T follicular helper cell (primary cell): Measurements from ENCODE around the gene SMAD6.

ENCODE experiments used
- DNase-seq: peaks from one replicate; pipeline ENCODE4 v3.0.0-alpha.2; 2020; ENCODE audit warnings: low read depth
- total RNA-seq, 2 experiments: gene quantifications; one replicate each; lab custom pipeline; 2026; lab: John Stamatoyannopoulos, UW

The SMAD6 gene
- total RNA-seq: 0.13 to 0.54 reads per million in 2 experiments

DNA sequence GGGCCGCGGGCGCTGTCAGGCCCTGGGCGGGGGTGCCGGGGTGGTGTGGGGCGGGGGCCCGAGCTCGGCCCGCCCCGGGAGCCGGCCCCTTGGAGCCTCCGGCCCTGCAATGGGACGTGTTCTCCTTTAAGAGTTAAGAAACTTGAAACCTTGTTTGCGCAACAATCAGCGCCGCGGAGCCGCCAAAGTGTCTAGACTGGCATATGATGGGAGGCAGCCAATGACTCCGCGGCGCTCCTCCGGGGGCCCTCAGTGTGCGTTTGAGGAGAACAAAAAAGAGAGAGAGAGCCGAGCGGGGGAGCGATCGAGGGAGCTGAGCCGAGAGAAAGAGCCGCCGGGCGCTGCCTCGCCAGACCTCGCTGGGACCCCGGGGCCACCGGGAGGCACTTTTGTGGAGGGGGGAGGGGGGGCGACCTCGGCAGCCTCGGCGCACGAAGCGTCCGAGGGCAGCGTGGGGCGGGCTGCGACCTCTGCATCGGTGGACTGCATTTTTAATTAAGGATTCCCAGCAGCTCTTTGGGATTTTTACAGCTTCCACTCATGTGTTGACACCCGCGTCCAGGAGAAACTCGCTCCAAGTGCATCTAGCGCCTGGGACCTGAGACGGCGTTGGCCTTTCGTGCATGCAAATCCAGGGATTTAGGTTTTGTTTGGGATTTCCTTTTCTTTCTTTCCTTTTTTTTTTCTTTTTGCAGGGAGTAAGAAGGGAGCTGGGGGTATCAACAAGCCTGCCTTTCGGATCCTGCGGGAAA, at the start of gene SMAD6:
Gene SMAD6, plus strand, starts transcription at position 202 of the 752 bp plus-strand sequence. CDS start 1,023 bp downstream, outside the sequence.
- peak; percentile 70 for DNase-seq

DNA sequence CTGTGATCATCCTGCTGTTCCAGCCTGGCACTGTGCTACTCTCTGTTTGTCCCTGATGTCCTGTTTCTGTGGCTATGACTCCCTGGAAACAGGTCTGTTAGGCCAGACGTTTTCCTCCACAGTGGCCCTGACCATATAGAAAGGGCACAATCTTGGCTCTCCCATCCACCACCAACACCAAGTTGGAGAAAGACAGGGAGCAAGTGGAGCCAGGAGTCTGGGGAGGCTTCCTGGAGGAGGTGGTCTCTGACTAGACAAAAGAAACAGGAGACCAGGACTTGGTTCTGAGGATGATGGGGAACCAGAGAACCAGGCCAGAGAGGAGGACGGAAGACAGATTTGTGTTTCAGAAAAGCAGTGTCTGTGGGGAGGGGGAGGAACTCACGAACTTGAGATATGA, 49.2 kb upstream of the SMAD6 start:
- no peak for DNase-seq

DNA sequence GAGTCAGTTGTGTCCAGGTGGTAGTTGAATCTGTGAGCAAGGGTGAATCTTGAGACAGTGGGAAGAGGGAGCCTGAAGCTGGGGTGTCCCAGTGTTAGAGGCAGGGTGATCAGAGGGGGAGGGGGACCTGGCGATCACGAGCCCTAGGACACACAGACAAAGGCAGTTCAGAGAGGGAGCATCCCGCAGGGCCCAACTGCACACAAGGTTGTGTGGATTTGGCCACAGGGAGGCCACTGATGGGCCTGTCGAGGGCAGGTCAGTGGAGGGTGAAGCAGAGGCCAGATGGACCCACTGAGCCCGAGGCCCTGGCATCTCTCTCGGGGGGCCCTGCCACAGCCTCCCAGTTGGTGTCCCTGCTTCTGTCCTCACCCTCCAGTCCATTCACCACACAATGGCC, 48.6 kb upstream of the SMAD6 start:
- DNase-seq: no peak

DNA sequence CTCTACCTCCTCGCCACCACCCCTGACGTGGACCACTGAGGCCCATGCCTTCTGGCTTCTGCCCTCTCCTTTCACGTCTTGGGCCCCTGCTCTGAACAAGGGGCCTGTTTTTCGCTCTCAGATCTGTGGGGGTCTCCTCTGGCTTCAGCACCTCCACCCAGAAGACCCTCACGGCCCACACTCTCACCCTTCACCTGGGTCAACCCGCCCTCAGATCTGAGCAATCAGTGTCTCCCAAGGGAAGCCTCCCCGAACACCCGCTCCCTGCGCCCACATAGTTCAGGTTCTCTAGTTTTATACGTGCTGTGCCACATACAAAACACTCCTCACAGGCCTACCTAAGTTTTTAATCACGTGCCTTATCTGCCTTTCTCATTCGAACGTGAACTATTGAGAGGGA, 48.2 kb upstream of the SMAD6 start:
- no peak for DNase-seq

DNA sequence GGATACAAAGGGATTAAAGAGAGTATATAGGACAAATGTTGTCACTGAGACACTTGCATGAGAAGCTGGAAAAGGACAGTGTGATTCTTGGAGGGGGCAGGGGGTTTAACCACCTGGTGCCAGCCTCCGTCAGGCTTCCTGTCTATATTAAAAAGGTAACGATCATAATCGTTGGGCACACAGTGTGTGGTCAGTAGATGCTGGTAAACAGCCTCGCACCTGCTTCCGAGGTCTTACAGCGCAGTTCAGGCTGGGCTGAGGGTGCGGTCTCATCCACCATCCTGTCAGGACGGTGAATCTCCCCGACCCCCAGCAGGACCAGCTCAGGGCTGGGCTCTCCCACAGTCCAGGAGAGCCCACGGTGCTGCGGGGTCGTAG, 47.7 kb upstream of the SMAD6 start:
- no peak for DNase-seq

DNA sequence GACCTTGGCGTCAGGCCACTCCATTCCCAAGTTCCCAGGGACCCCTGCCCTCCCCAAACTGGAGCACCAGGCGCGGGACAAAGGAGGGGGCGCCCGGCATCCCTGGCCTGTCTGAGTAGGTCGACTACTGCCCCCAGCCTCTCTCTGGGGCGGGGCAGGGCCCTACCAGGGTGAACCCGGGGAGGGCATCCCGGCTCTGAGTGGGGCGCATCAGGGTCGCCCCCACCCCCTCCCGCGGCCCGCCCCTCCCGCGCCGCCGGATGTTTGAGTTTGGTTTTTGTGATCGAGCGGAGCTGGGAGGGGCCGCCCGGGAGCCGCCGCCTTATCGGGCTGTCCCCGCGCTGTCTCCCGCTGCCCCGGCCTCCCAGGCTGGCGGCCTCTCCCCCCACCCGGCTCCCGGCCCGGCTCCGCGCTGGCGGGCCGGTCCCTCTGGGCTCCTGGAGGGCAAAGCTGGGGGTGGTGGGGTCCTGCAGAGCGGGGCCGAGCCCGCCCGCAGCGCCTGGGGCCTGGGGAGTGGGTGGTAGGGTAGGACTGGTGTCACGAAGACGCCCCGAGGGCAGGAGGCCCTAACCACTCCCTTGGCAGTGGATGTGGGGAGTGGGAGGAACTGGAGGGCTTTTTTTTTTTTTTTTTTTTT, 47.2 kb upstream of the SMAD6 start:
- DNase-seq: no peak

DNA sequence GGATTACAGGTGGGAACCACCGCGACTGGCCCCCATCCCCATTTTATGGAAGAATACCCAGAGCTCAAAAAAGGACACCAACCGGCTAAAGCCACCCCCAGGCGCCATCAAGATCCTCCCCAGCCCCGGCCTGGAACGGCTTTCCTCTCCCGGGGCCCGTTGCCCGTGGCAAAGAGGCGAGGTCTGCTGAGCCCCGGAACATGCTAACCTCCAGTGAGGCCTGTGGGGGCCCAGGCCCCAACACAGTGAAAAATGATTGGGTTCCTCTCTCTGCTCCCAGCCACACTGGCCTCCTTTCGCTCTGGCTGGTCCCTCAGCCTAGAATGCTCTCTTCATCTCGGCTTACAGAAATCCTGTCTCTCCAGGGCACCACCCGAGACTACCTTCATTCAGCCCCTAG, 46.5 kb upstream of the SMAD6 start:
- no peak for DNase-seq

DNA sequence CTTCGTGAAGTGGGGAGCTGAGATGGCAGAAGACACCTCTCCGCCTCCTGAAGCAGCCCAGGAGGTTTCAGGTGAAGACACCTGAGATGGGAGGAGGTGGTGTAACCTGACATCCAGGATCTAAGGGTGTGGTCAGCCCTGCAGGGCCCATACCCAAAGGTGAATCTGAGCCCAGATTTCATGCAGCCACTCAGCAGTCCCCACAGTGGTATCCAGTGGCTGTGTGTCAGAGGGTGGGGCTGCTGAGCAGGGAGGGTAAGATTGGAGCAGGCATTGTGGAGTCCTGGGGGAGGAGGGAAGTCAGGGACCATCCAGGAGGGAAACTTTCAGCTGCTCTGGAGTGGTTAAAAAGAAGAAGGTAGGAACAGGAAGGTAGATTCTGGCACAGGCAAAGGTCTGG, 46.0 kb upstream of the SMAD6 start:
- DNase-seq: no peak

DNA sequence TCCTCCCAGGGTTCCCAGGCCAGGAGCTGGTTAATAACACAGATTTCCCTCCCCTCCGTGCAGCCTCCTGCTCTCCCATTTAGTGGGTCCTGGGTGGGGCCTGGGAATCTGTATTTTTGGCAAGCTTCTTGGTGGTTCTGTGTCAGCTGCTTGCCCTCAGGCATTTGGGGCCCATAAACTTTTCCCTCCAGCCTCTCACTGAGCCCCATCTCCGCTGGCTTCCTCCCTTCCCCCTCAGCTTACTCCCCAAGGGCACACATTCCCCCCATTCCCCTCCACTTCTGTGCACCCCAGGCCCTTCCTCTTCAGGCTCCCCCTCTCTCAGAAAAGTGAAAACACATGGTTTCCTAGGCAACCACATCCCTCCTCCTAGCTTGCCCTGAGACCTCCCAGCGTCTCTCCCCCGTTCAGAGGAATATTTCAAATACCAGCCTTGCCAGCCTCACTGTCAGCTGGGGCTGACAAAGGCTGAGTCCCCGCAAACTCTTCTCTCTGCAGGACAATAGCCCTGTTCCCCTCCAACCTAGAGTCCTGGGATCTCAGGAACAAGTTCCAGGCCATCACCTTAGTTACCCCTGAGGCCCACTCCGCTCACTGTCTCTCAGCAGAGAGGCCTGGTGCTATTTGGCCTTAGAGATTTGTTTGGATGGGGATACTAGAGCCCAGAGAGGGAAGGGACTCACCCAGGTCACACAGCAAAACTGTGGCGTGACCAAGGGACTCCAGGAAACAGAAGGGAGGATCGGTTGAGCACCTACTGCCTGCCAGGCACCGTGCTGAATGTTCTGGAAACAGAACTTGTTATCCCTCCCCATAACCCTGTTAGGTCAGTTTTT, 44.6 kb upstream of the SMAD6 start:
- no peak for DNase-seq

DNA sequence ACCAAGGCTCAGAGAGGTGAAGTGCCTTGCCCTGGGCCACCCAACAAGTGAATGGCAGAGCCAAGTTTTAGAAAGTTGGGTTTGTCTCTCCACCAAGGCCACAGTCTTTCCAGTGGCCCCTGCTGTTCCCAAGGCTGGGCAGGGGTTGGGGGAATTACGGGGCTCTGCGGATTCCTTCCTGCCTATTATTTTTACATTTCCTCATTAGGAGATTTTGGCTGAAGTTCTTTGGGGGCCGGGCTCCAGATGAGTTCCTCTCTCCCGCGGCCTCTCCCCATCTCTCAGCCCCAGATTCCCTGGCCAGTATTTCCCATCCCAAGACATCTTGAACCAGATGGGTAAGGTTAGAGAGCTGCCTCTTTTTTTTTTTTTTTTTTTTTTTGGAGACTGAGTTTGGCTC, 44.0 kb upstream of the SMAD6 start:
- no peak for DNase-seq

DNA sequence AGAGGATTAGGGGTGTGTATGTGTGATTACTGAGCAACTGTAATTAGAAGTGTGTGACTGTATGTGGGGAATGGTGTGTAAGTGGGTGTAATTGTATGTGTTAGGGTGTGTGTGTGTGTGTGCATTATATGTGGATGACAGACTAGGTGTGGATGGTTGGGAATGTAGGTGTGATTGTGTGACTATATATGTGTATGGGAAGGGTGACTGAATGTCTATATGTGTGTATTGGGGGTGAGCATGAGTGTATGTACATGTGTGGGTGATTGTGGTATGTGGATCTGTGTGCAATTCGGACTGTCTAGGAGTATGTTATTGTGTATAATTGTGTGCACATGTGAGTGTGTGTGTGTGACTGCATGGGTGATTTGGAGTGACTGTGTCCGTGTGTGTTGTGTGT, 43.2 kb upstream of the SMAD6 start:
- DNase-seq: no peak

DNA sequence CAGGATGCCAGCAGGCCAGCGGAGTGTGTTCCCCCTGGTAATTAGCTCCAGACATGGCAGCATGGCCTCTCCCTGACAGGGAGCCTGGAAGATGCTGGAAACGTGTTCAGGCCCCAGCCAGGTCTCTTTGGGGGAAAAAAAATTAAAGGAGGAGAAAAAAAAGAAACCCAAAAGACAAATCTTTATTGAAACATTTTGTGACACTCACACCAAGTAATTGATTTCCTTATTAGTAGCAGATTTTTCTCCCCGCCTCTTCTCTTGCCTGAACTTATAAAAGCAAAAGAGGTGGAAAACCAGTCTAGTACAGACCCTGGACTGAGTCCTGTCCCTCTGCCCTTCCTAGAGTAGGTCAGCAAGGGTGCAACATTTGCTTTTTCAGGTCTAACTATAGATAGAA, 42.7 kb upstream of the SMAD6 start:
- no peak for DNase-seq

DNA sequence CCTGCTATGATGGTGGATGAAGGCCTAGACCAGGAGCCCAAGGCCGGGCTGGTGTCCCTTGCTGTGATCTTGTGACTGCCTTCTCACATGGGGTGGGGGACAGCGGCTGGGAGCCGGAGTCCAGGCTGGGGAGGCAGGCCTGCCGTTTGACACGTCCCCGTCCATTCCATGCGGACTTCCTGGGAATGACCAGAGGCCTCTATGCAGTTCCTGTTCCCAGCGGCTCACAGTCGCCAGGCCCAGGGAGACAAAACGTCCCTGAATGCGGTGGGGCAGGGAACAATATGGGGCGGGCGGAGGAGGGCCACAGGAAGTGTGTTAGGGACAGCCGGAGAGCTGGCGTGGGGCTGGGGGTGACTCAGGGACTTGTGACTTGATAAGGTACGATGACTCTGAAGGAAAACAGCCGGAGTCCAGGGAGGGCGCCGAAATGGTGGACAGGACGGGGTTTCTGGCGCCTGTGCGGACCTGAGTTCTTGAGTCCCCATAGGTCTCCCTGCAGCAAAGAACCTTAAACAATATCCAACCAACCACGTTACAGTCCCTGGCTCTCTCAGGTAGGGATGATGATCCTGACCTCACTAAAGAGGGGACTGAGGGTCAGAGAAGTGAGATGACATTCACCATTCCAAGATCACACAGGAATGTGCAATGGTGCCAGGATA, 40.5 kb upstream of the SMAD6 start:
- no peak for DNase-seq

DNA sequence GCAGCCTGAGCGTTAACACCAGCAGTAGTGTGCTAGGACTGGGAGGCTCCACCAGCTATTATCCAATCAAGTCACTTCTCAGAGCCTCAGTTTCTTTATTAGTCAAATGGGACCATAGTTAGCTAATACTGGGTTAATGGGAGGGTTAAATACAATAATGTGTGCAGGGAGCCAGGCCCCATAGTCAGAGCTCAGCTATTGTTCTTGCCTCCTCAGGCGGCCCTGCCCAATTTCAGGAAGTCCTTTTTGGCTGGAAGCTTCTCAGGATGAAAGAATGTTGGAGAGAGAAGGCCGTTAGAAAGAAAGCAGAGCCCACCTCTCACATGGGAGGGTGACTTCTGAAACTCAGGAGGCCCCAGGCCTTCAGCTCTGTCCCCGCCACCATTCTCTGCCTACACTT, 39.5 kb upstream of the SMAD6 start:
- DNase-seq: no peak

DNA sequence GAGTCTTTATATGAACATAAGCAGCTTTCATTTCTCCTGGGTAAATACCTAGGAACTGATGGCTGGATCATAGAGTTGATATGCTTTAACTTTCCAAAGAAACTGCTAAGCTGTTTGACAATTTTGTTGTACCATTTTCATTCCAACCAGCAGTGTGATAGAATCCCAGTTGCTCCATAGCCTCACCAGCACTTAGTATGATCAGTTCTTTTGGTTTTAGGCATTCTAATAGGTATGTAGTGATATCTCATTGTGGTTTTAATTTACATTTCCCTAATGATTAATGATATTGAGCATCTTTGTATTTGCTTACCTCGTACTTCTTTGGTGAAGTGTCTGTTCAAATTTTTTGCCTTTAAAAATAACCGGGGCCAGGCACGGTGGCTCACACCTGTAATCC, 38.4 kb upstream of the SMAD6 start:
- DNase-seq: no peak

DNA sequence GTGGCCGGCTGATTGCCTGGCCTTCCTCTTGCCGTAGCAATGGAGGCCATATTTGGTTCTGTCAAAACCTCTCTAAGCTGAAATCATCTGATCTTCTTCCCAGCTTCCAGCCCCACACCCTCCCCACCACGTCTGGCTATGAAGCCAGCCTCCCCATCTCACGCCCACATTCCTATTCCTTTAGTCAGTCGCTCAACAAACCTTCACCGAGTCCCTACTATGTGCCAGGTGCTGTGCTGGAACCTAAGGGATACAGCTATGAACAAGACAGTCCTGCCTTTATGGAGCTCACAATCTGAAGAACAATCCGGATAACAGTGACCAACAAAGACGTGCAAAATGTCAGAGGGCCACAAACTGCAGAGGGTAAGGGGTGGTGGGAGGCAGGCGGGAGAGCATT, 31.9 kb upstream of the SMAD6 start:
- no peak for DNase-seq

DNA sequence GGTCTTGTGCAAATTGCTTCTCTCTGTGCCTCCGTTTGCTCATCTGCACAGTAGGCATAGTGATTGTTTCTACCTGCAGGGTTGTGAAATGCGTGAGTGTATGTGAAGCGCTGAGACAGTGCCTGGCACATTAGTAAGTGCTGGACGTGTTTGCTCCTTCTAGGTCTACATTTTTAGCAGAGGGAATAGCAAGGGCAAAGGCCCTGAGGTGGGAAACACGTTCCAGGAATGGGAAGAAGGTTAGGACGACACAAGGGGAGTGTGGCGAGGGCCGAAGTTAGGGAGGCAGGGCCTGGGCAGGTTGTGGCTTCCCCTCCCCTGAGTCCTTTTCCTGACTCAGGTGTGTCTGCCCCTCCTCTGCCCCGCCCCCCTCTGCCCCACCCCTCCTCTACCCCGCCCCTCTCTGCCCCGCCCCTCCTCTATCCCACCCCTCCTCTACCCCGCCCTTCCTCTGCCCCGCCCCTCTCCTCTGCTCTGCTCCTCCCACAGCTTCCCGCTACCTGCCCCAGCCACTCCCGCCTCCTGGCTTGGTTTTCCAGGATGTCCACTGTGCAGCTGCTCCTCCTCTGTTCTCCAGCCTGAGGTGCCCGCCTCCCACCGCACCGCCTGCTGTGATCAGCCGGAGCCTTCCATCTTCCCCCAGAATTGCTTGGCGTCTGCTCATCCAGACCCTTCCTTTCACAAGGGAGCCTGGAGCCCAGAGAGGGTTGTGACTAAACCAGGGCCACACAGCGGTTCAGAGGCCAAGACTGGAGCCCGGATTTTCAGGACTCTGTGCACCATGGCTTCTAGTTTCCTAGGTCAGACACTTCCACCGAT, 31.1 kb upstream of the SMAD6 start:
- DNase-seq: no peak

DNA sequence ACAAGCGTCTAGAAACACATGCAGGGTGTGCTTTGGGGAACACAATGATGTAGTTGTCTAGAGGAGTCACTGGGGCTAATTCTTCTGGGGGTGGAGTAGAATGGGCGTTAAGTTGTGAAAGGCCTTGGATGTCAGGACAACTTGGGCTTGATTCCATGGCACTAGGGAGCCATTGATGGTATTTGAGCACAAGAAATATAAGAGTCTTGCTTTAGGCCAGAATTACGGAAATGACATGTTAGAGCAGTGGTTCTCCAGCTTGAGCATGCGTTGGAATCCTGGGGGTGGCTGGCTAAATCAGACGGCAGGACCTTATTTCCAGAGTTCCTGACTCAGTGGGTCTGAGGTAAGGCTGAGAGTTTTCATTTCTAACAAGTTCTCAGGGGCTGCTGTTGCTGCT, 29.2 kb upstream of the SMAD6 start:
- no peak for DNase-seq

DNA sequence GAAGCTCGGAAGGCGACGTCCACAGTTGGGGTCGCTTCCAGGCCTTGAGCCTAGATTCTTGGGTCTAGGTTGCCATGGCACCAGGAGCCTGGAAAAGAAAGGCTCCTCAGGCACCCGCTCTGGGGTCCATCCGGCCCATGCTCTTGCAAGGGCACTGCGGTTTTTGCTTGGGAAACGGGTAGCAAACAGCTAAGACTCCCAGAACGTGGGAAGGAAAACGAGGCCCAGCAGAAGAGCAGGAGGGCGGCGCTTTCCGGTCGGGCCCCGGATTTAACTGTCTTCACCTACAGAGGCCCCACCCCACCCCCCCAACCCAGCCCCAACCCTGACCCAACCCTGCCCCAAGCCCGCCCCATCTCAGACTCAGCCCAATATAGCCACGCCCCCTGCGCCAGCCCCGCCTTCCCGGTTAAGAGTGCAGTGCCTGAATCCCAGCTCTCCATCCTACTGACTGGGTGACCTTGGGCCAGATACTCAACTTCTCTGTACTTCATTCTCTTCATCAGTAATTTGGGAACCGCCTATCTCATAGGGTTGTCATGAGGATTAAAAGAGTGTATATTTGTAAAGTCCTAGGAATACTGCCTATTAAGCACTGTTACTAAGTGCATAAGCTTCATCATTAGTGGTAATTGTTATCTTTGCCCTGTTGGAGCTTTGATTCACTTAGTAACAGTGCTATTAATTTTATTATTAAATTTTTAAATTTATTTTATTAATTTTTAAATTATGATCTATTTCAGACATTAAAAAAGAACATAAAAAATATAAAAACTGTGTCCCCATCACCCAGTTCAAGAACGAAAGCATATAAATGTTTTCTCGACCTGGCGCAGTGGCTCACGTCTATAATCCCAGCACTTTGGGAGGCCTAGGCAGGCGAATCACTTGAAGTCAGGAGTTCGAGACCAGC, 28.4 kb upstream of the SMAD6 start:
- peak; percentile 14 for DNase-seq

DNA sequence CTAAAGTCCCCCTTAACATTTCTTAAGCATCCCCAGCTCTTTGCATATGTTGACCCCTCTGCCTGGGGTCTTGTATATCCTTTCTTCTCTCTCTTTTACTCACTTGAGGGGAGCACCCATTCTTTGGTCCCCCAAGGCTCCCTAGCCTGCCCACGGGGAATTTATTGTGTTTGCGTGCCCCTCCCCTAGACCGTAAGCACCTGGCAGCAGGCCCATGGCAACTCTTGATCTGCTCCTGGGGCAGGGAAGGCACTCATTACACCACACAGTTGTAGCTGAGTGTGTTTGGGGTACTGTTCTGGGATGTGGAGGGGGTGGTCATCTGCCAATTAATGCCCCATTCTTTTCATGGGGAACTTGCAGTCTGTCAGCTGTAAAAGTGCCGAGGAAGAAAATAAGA, 27.3 kb upstream of the SMAD6 start:
- no peak for DNase-seq
